HG03571 (cell line): ENCODE measurements around the gene TAAR9.

ENCODE experiments used
- ATAC-seq: cut with Tn5 transposase; IDR thresholded peaks from one replicate; pipeline ENCODE4 v1.9.1; 2021; ENCODE audit not compliant: unreplicated experiment

The TAAR9 gene

DNA sequence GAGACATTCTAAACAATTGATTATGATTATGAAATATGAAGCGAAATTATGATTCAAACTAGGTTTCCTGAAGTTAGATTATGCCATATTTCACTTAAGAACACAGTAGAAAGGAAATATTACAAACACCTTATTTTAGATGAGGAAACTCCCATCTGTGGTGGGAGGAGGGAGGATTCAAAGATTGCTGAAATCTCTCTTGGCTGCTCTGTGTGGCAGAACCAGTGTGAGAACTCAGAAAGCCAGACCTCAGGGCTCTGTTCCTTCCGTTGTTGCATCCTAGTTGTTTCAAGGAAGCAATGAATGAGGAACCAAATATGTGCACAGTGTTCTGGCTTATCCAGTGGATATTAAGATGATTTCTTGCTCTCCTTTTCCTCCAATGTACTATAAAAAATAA, 49.3 kb downstream of the TAAR9 start:
- no peak for ATAC-seq
